Astrocyte (in vitro differentiated cells and primary cell): Measurements from ENCODE around the gene NEMP1. TPM values are rescaled to one million over a fixed set of nuclear protein-coding genes. Genes with fewer than 3 reads are reported as not detected.

Experiments used
- DNase-seq: peaks from one replicate; pipeline ENCODE4 v3.0.0-alpha.2; 2010; ENCODE audit warnings: low read depth
- FAIRE-seq: peaks from 2 replicates; lab custom pipeline; 2011; peaks lifted over from hg19 to GRCh38; lab: Jason Lieb, UNC
- H2AFZ ChIP-seq: 2 replicates; pipeline ENCODE4 v1.6.0; 2012; ENCODE audit warnings: low read depth, low read length, inconsistent platforms
- H3K27ac ChIP-seq: 2 replicates; pipeline ENCODE4 v1.5.1; 2011; ENCODE audit warnings: low read depth, low read length, inconsistent platforms
- H3K27me3 ChIP-seq: 2 replicates; pipeline ENCODE4 v1.6.0; 2011; ENCODE audit warnings: low read length, inconsistent platforms; ENCODE audit not compliant: insufficient read depth
- H3K36me3 ChIP-seq: 2 replicates; pipeline ENCODE4 v1.5.1; 2011; ENCODE audit warnings: low read length, inconsistent platforms; ENCODE audit not compliant: insufficient read depth
- H3K4me1 ChIP-seq: 2 replicates; pipeline ENCODE4 v1.5.1; 2011; ENCODE audit warnings: low read length, inconsistent platforms; ENCODE audit not compliant: insufficient read depth
- H3K4me2 ChIP-seq: 2 replicates; pipeline ENCODE4 v1.6.0; 2012; ENCODE audit warnings: low read length, inconsistent platforms
- H3K4me3 ChIP-seq: 2 replicates; pipeline ENCODE4 v1.5.1; 2011; ENCODE audit warnings: low read depth, mild to moderate bottlenecking, low read length, inconsistent platforms; ENCODE audit not compliant: insufficient read depth
- H3K79me2 ChIP-seq: 2 replicates; pipeline ENCODE4 v1.6.0; 2012; ENCODE audit warnings: mild to moderate bottlenecking, low read length, inconsistent platforms; ENCODE audit not compliant: insufficient read depth
- H3K9ac ChIP-seq: 2 replicates; pipeline ENCODE4 v1.6.0; 2012; ENCODE audit warnings: mild to moderate bottlenecking, low read length, inconsistent platforms
- H3K9me3 ChIP-seq: 2 replicates; pipeline ENCODE4 v1.5.1; 2012; ENCODE audit warnings: low read depth, mild to moderate bottlenecking, low read length, inconsistent platforms; ENCODE audit not compliant: insufficient read depth
- H4K20me1 ChIP-seq: 2 replicates; pipeline ENCODE4 v1.6.0; 2012; ENCODE audit warnings: low read length, inconsistent platforms; ENCODE audit not compliant: insufficient read depth
- H3K27ac Mint-ChIP-seq: one replicate; pipeline ENCODE4 v1.8.0; 2021; ENCODE audit warnings: mild to moderate bottlenecking, mixed read lengths; ENCODE audit not compliant: unreplicated experiment
- H3K27me3 Mint-ChIP-seq: one replicate; pipeline ENCODE4 v1.8.0; 2021; ENCODE audit warnings: low read depth, mixed read lengths; ENCODE audit not compliant: unreplicated experiment
- H3K36me3 Mint-ChIP-seq: one replicate; pipeline ENCODE4 v1.8.0; 2021; ENCODE audit warnings: low read depth, mixed read lengths; ENCODE audit not compliant: unreplicated experiment
- H3K4me1 Mint-ChIP-seq: one replicate; pipeline ENCODE4 v1.8.0; 2021; ENCODE audit warnings: low read depth, mixed read lengths; ENCODE audit not compliant: unreplicated experiment
- H3K4me3 Mint-ChIP-seq: one replicate; pipeline ENCODE4 v1.8.0; 2021; ENCODE audit warnings: mild to moderate bottlenecking, moderate library complexity, mixed read lengths; ENCODE audit not compliant: unreplicated experiment
- H3K9me3 Mint-ChIP-seq: one replicate; pipeline ENCODE4 v1.8.0; 2021; ENCODE audit warnings: mild to moderate bottlenecking, mixed read lengths; ENCODE audit not compliant: unreplicated experiment
- CTCF ChIP-seq: IDR thresholded peaks from 2 replicates; pipeline ENCODE4 v1.5.1; 2011; ENCODE audit warnings: low read depth, mild to moderate bottlenecking, inconsistent platforms, low read length, moderate library complexity; ENCODE audit not compliant: insufficient read depth
- EZH2 ChIP-seq: IDR thresholded peaks from 2 replicates; pipeline ENCODE4 v1.6.1; 2012; ENCODE audit warnings: mild to moderate bottlenecking, low read length, inconsistent platforms; ENCODE audit not compliant: insufficient read depth
- total RNA-seq: library from RNA; stranded (reverse); gene quantifications from 2 replicates; pipeline ENCODE4 v1.2.1, GENCODE V29; 2021

NEMP1 gene
- total RNA-seq, 1 donor from 2014 or later, result 10.6 TPM

- Mint-ChIP-seq H3K27me3 (peaks cover 43% of the 10 kb centered on the region), H3K27ac (no peak overlapping the region), H3K36me3 (peaks cover 1% of the 10 kb centered on the region), H3K4me3 (no peak overlapping the region), H3K4me1 (peaks cover 4% of the 10 kb centered on the region), H3K9me3 (peaks cover 2% of the 10 kb centered on the region)
- no peak overlapping the region for H3K27ac ChIP-seq
- no peak overlapping the region for H3K4me2 ChIP-seq
- no peak for DNase-seq
- TF ChIP-seq EZH2, result no peak
- no peak for TF ChIP-seq CTCF
- no peak overlapping the region for H2AFZ ChIP-seq
- no peak overlapping the region for H3K4me3 ChIP-seq
- H3K9me3 ChIP-seq, result no peaks in the 10 kb centered on the region
- H3K9ac ChIP-seq, result no peak overlapping the region
- no peak for FAIRE-seq
- H4K20me1 ChIP-seq, result no peaks in the 10 kb centered on the region
- no peaks in the 10 kb centered on the region for H3K79me2 ChIP-seq
- peaks cover 25% of the 10 kb centered on the region for H3K27me3 ChIP-seq
- H3K4me1 ChIP-seq, result no peaks in the 10 kb centered on the region
- no peaks in the 10 kb centered on the region for H3K36me3 ChIP-seq
These were observed 32.4 kb downstream of the NEMP1 start for GRCh38 chr12:57046086-57046791.

- Histone ChIP-seq H3K27ac (no peak overlapping the region), H3K9me3 (no peaks in the 10 kb centered on the region), H2AFZ (no peak overlapping the region), H3K4me3 (no peak overlapping the region), H3K36me3 (no peaks in the 10 kb centered on the region), H3K4me1 (no peaks in the 10 kb centered on the region), H3K79me2 (no peaks in the 10 kb centered on the region), H3K4me2 (no peak overlapping the region), H3K9ac (no peak overlapping the region), H3K27me3 (peaks cover 36% of the 10 kb centered on the region), H4K20me1 (no peaks in the 10 kb centered on the region)
- peaks cover 3% of the 10 kb centered on the region for H3K9me3 Mint-ChIP-seq
- peaks cover 48% of the 10 kb centered on the region for H3K27me3 Mint-ChIP-seq
- FAIRE-seq (no peak), DNase-seq (no peak)
- no peak overlapping the region for H3K4me3 Mint-ChIP-seq
- H3K27ac Mint-ChIP-seq, result no peak overlapping the region
- TF ChIP-seq CTCF (no peak), EZH2 (no peak)
- peaks cover 4% of the 10 kb centered on the region for H3K4me1 Mint-ChIP-seq
- peaks cover 1% of the 10 kb centered on the region for H3K36me3 Mint-ChIP-seq
These were observed 33.7 kb downstream of the NEMP1 start for GRCh38 chr12:57044889-57045288.

- no peaks in the 10 kb centered on the region for H3K9me3 ChIP-seq
- peaks cover 4% of the 10 kb centered on the region for H3K4me1 Mint-ChIP-seq
- no peak overlapping the region for H3K9ac ChIP-seq
- TF ChIP-seq EZH2 (no peak), CTCF (no peak)
- no peaks in the 10 kb centered on the region for H3K4me1 ChIP-seq
- H3K27me3 Mint-ChIP-seq, result peaks cover 47% of the 10 kb centered on the region
- H3K27me3 ChIP-seq, result peaks cover 36% of the 10 kb centered on the region
- H3K4me2 ChIP-seq, result no peak overlapping the region
- H3K36me3 Mint-ChIP-seq, result peaks cover 1% of the 10 kb centered on the region
- peaks cover 3% of the 10 kb centered on the region for H3K9me3 Mint-ChIP-seq
- H3K27ac Mint-ChIP-seq, result no peak overlapping the region
- FAIRE-seq (no peak), DNase-seq (no peak)
- H3K27ac ChIP-seq, result no peak overlapping the region
- no peak overlapping the region for H3K4me3 ChIP-seq
- H3K79me2 ChIP-seq, result no peaks in the 10 kb centered on the region
- H3K36me3 ChIP-seq, result no peaks in the 10 kb centered on the region
- no peak overlapping the region for H3K4me3 Mint-ChIP-seq
- H4K20me1 ChIP-seq, result no peaks in the 10 kb centered on the region
- no peak overlapping the region for H2AFZ ChIP-seq
These were observed 34.1 kb downstream of the NEMP1 start for GRCh38 chr12:57044468-57044867.
